Prostate gland (tissue), 2 donors: ENCODE results near the gene CCDC177. TPM values are rescaled to one million over a fixed set of nuclear protein-coding genes. Genes with fewer than 3 reads are reported as not detected.

Experiments used
- DNase-seq: peaks from one replicate; pipeline ENCODE4 v3.0.0-alpha.2; 2019; ENCODE audit warnings: low spot score
- H3K27ac ChIP-seq, 2 donors: fragments of 200-600 bp; sonication (generic); 2 replicates each; pipeline ENCODE4 v1.5.1; 2017 to 2019
- H3K27me3 ChIP-seq: fragments of 200-600 bp; sonication (generic); replicated peaks from 2 replicates; pipeline ENCODE4 v1.5.1; 2019; ENCODE audit not compliant: insufficient read depth
- H3K36me3 ChIP-seq, 2 donors: fragments of 200-600 bp; sonication (generic); 1 replicate in 1 of 2; 2 replicates in 1 of 2; pipeline versions ENCODE4 v1.5.1 to v1.8.1; 2017 to 2019
- H3K4me1 ChIP-seq: fragments of 200-600 bp; sonication (generic); replicated peaks from 2 replicates; pipeline ENCODE4 v1.5.1; 2019
- H3K4me3 ChIP-seq, 2 donors: fragments of 200-600 bp; sonication (generic); 2 replicates each; pipeline ENCODE4 v1.5.1; 2017 to 2019
- H3K9me3 ChIP-seq: fragments of 200-600 bp; sonication (generic); 2 replicates; pipeline ENCODE4 v1.5.1; 2017
- CTCF ChIP-seq, 4 experiments: fragments of 200-600 bp in 2 of 4; fragments of 450-650 bp in 2 of 4; sonication (generic) in 2 of 4; IDR thresholded peaks; 1 replicate in 3 of 4; 2 replicates in 1 of 4; pipeline ENCODE4 v1.5.1; 2016 to 2019; ENCODE audit warnings: antibody characterized with exemption in 4 of 4, mild to moderate bottlenecking in 2 of 4, moderate library complexity in 2 of 4
- POLR2A ChIP-seq: fragments of 450-650 bp; IDR thresholded peaks from one replicate; pipeline ENCODE4 v1.6.1; 2016; ENCODE audit warnings: antibody characterized with exemption, mild to moderate bottlenecking
- POLR2AphosphoS5 ChIP-seq: sonication (generic); formaldehyde crosslinking; IDR thresholded peaks from one replicate; pipeline ENCODE4 v1.6.1; 2017; ENCODE audit warnings: antibody characterized with exemption
- WGBS: methylation state at CpG from one replicate; pipeline ENCODE4 v1.1.5; 2018; 5-methylcytosine and 5-hydroxymethylcytosine counted together
- intact Hi-C: fragments of 100-400 bp; cut with DNase I; formaldehyde crosslinking; loops from one replicate; pipeline ENCODE4 v1.14.2; 2022
- total RNA-seq, 2 donors: library from RNA; depleted of rRNA; stranded (reverse); fragments of >200 nt; gene quantifications; one replicate each; pipeline ENCODE4 v1.1.0, GENCODE V29; 2016

CCDC177 gene
- total RNA-seq, 2 donors from 2014 or later, result 0.28 TPM; not detected in 1

DNA sequence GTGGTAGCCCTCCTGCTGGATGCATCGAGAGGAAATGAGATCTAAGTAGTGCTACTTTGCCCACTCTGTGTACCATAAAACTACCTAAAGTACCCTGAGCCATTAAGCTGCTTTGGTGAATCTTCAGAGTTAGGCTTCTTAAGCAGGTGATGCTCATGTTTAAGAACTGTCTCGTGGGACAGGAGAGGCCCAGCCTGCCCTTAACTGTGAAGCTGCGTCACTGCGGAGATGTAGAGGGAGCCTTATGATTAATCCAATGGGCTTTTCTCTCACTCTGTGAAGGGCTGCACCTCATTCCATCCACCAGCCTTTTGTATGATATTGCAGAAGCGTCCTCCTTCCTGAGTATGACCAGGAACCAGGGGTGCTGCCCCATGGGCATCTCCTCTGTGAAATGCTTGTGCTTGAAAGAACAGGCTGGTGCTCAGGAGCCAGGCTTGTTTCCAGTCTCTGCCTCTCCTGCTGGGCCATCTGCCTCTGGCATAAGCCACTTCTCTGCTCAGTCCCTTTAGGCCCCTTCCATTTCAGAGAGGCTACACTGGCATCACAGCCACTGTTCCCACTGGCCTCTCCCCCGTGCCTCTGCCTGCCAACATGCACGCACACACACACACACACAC lies 6.8 kb upstream of the CCDC177 start:
- DNase-seq, result no peak
- 83% methylated on average over 7 of the region's 7 CpGs for WGBS
- intact Hi-C loops, result no loop called here
- TF ChIP-seq CTCF (IDR thresholded peaks at IDR 0.05), result no peak
- TF ChIP-seq POLR2A, result no peak
- TF ChIP-seq POLR2AphosphoS5, result no peak
- Histone ChIP-seq H3K27me3 (no peaks in the 10 kb centered on the region), H3K9me3 (no peaks in the 10 kb centered on the region), H3K27ac (no peak overlapping the region), H3K4me1 (no peaks in the 10 kb centered on the region), H3K4me3 (no peak overlapping the region), H3K36me3 (no peaks in the 10 kb centered on the region)

GRCh38 chr14:69580009-69580577 lies 5.4 kb upstream of the CCDC177 start:
- Histone ChIP-seq H3K4me3 (no peak overlapping the region), H3K4me1 (no peaks in the 10 kb centered on the region), H3K9me3 (no peaks in the 10 kb centered on the region), H3K36me3 (no peaks in the 10 kb centered on the region), H3K27ac (no peak overlapping the region), H3K27me3 (peaks cover 2% of the 10 kb centered on the region)
- intact Hi-C loops, result no loop called here
- TF ChIP-seq CTCF (IDR thresholded peaks at IDR 0.05) (peak in 1 of 4 experiments; percentile 44), POLR2A (no peak), POLR2AphosphoS5 (peak; percentile 56)
- 49% methylated on average over 7 of the region's 7 CpGs for WGBS
- no peak for DNase-seq

GRCh38 chr14:69579476-69579875 lies 4.8 kb upstream of the CCDC177 start:
- Histone ChIP-seq H3K9me3 (no peaks in the 10 kb centered on the region), H3K36me3 (no peaks in the 10 kb centered on the region), H3K27ac (no peak overlapping the region), H3K4me3 (no peak overlapping the region), H3K4me1 (peaks cover 2% of the 10 kb centered on the region), H3K27me3 (peaks cover 2% of the 10 kb centered on the region)
- 87% methylated on average over 2 of the region's 2 CpGs for WGBS
- no peak for TF ChIP-seq CTCF (IDR thresholded peaks at IDR 0.05)
- TF ChIP-seq POLR2A, result no peak
- no peak for TF ChIP-seq POLR2AphosphoS5
- no peak for DNase-seq
- intact Hi-C loops, result loop anchor here (10.0 kb wide), 1 partner anchor 335 kb away; no protein-coding TSS in a partner anchor

DNA sequence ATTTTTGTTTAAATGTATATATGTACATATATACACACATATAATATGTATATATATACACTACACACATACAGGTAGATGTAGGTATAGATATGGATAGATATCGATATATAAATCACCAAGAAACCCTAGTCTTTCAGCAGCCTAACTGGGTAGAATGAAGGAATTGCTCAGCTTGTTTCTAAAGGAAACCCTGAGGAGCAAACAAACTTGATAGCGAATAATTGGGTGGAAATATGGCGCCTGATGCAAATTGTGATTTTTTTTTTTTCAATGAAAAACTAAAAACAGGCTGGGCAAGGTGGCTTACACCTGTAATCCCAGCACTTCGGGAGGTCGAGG lies 254 bp upstream of the CCDC177 start:
- H3K9me3 ChIP-seq, result no peaks in the 10 kb centered on the region
- no peak overlapping the region for H3K4me3 ChIP-seq
- H3K27me3 ChIP-seq, result peaks cover 14% of the 10 kb centered on the region
- no peak overlapping the region for H3K27ac ChIP-seq
- DNase-seq, result no peak
- no peaks in the 10 kb centered on the region for H3K36me3 ChIP-seq
- intact Hi-C loops, result loop anchor here (10.0 kb wide), 1 partner anchor 330 kb away; no protein-coding TSS in a partner anchor
- H3K4me1 ChIP-seq, result peaks cover 15% of the 10 kb centered on the region
- no peak for TF ChIP-seq POLR2AphosphoS5
- TF ChIP-seq POLR2A, result no peak
- peak in 1 of 4 experiments; percentile 1 for TF ChIP-seq CTCF (IDR thresholded peaks at IDR 0.05)
- WGBS, result 43% methylated on average over 5 of the region's 5 CpGs

DNA sequence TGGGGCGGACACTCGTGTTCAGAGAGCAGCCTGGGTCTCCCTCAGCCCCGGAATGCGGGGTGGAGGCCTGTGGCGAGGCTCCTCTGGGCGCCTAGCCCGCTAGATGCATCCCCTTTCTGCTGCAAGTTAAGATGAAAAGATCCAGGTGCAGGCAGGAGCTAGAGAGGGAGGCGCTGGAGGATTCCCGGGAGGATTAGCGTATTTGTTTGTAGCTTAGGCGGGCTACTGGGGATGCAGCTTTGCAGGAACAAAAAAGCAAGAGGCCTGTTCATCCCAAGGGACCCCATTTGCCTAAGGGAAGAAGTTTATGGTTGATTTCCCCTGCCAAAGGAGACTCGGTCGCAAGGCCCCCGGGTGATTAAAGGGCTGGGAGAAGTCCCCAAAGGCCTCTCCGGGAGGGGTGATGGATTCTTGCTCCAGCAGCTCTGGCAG lies 824 bp downstream of the CCDC177 start:
- H3K4me1 ChIP-seq, result peaks cover 15% of the 10 kb centered on the region
- H3K36me3 ChIP-seq, result no peaks in the 10 kb centered on the region
- WGBS, result 5% methylated on average over 15 of the region's 15 CpGs
- no peaks in the 10 kb centered on the region for H3K9me3 ChIP-seq
- peaks cover 20% of the 10 kb centered on the region for H3K27me3 ChIP-seq
- intact Hi-C loops, result loop anchor here (10.0 kb wide), 1 partner anchor 329 kb away; no protein-coding TSS in a partner anchor
- no peak overlapping the region for H3K4me3 ChIP-seq
- H3K27ac ChIP-seq, result no peak overlapping the region
- TF ChIP-seq POLR2AphosphoS5 (no peak), POLR2A (no peak)
- no peak for DNase-seq
